Brain pericyte (primary cell): ENCODE measurements around the gene CLASP2.
A peak's percentile ranks its signal among the peaks of the same experiment; 100 is the strongest.
"Not testable (repeated sequence)": the region's sequence is repeated elsewhere in the genome, so short reads cannot be mapped to it uniquely, and the experiment has no call there.

ENCODE experiments used
- DNase-seq: peaks from one replicate; pipeline ENCODE4 v3.0.0-alpha.2; 2012; ENCODE audit warnings: low read depth, low spot score

Gene CLASP2

GRCh38 chr3:33687406-33688010 lies 30.5 kb downstream of the CLASP2 start:
- DNase-seq: no peak

DNA sequence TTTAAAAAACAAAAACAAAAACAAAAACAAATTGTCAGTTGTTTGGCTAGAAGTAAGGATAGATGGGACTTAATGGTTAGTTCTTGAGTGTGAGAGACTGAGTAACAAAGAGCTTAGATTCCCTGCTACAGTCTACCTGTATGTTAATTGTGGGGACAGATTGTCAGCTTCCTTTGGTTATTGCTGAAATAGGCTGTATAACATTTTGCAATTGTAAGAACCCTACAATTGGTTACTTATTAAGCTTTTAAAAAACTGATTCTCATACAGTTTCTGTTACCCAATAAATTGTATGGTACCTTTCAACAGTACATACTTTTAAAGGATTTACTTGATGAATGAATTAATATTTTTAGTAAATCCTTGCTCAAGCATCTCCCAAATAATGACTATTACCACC lies 35.3 kb downstream of the CLASP2 start:
- DNase-seq: no peak

GRCh38 chr3:33681667-33682066 lies 36.4 kb downstream of the CLASP2 start:
- DNase-seq: no peak

- DNase-seq: no peak
These were observed 40.0 kb downstream of the CLASP2 start for GRCh38 chr3:33678073-33678472.

- DNase-seq: not testable (repeated sequence)
These were observed 44.6 kb downstream of the CLASP2 start for GRCh38 chr3:33673436-33673835.

GRCh38 chr3:33668618-33669017 lies 49.4 kb downstream of the CLASP2 start:
- DNase-seq: no peak

DNA sequence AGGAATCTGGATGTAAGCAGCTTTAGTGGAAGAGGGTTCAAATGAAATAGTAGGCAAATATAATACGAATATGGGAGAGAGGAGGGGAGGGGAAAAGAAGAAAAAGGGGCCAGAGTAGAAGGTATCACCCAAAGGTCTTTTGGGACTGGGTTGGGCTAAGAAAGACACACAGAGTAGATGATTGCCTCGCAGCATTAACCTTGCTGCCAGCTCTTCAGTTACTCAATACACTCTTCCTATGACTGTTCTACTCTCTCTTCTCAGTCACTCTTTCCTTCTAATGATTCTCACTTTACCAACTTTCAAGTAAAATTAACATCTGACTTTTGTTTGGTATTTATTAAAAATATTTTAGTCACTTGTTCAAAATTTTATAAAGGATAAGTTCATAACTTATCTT lies 52.8 kb downstream of the CLASP2 start:
- DNase-seq: no peak

DNA sequence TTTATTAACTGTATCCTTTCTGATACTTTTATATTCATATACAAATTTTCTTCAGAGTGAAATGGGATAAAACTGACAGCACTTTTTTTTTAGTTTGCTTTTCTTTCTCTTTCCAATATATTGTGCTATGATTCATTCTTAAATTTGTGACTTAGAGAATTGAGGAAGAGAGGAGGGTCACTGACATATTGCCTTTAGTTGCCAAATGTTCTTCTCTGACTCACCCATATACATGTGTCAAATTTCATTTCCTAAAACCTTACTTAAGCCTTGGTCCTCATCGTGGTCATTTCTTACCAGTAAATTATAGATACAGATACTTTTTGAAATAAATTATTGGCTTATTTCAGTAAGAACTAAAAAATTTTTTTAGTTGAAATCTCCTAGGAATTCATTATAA lies 53.9 kb downstream of the CLASP2 start:
- peak; percentile 36 for DNase-seq

DNA sequence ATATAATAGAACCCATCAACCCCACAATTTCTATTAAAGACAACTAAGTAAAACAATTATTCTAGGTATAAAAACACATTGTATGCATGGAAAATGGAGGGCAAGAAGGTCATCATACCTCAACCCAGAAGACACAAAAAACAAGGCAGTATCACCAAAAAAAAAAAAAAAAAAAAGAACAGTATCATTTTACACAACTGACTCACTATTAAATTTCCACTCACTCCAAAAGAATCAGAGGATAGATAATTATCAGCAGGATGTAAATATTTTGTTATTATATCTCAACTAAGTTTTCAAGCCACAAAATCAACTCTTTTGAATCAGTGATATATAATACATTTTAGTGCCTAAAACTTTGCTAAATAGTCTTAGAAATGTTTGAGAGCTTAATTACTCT lies 55.0 kb downstream of the CLASP2 start:
- DNase-seq: no peak

GRCh38 chr3:33659856-33660434 lies 58.1 kb downstream of the CLASP2 start:
- no peak for DNase-seq

GRCh38 chr3:33658991-33659848 lies 58.8 kb downstream of the CLASP2 start:
- DNase-seq: peak; percentile 57

- peak; percentile 34 for DNase-seq
These were observed 59.4 kb downstream of the CLASP2 start for GRCh38 chr3:33658621-33658990.

DNA sequence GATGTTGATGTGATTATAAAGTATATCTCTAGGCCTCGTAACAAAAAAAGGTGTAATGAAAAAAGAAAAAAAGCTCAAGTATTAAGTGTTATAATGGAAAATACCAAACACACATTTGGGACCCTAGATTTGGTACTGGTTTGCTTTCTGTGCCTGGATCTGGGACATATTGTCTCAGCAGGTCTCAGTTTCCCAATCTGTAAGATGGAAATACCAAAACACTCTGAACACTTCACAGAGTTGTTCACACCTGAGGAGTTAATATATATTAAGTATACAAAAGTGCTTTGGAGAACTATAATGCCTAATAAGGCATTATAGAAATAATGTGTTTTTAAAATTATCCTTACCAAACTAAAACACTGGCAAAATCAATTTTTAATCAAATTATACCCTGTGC lies 60.0 kb downstream of the CLASP2 start:
- no peak for DNase-seq

- no peak for DNase-seq
These were observed 65.3 kb downstream of the CLASP2 start for GRCh38 chr3:33652736-33653135.

DNA sequence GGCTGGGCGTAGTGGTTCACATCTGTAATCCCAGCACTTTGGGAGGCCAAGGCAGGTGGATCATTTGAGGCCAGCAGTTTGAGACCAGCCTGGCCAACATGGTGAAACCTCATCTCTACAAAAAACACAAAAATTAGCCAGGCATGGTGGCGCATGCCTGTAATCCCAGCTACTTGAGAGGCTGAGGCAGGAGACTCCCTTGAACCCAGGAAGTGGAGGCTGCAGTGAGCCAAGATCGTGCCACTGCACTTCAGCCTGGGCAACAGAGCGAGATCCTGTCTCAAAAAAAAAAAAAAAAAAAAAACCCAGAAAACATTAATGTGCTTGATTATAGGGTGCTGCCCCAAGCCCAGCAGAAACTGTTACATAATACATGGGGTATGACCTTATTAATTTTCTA lies 67.0 kb downstream of the CLASP2 start:
- DNase-seq: not testable (repeated sequence)

GRCh38 chr3:33650495-33650894 lies 67.6 kb downstream of the CLASP2 start:
- DNase-seq: no peak

- no peak for DNase-seq
These were observed 69.3 kb downstream of the CLASP2 start for GRCh38 chr3:33648793-33649192.

GRCh38 chr3:33646406-33646805 lies 71.6 kb downstream of the CLASP2 start:
- no peak for DNase-seq

DNA sequence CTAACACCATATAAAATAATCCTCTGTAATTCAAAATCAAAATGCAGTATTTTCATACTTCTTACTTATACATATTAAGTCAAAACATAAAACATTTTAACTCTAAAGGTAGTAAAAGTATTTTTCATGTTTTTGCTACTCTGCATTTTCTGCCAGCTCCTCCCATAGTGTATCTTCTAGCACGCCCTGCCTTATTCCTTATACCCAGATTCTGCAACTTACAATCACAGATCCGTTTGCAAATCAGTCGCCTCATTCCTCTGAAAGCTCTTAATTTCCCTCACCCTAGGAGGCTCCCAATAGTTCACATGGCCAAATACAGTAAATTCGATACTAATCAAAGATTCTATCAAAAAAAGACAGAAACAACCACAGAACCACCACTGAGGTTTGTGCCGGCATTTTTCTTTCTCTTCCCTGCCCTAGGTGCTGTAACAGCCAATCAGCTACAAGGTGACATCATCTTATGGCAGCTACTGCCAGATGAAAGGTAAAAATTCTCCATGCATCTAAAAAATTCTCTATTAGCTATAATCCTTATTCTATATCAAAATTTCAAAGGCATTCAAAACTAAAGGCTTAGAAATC lies 72.9 kb downstream of the CLASP2 start:
- no peak for DNase-seq

DNA sequence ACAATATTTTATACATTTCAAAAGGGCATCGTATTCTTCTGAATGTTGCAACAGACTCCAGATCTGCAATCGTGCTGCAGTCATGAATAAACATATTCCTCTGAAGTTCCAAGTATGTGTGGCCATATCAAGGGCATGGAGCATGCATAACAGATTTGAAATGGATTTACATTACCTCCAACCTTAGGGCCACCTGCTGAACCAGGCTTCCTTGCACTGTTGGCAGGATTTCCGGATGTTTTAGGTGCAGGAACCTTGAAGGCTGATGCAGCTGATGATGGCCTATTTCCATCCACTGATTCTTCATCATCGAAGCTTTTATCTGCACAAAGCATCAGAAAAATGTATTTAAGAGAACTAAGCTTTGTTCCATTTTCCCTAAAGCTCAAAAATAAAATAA lies 73.5 kb downstream of the CLASP2 start:
- no peak for DNase-seq

DNA sequence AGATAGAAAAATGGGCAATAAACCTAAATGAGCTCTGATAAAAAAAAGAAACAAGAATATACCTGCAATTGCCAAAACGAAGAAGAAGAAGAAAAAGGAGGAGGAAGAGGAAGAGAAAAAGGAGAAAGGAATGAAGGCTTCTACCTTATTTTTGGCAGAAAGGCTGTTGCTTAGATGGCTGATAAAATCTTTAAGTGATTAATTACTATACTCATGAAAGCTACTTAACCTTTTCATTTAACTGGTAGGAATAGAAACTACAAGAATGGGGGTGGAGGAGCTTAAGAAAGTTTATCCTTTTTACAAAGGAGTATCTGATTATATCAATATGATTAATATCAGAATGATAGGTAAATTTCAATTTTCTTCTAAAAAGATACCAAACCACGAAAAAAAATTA lies 75.2 kb downstream of the CLASP2 start:
- no peak for DNase-seq

DNA sequence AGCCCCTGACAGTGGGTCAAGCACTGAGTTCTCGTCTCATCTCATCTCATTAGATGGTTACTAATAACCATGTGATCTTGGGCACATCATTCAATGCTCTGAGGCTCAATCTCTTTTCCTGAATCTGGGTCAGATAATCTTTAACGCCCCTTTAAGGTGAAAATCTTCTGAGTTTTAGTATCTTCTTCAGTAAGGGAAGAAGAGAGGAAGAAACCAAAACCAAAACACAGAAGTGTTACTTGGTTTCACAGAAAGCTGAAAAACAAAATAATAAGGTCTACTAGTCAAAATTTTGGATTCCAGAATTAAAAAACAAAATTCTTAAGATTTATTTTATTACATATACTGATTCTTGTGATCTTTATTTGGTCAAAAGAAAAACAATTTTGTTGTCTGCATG lies 78.2 kb downstream of the CLASP2 start:
- no peak for DNase-seq

DNA sequence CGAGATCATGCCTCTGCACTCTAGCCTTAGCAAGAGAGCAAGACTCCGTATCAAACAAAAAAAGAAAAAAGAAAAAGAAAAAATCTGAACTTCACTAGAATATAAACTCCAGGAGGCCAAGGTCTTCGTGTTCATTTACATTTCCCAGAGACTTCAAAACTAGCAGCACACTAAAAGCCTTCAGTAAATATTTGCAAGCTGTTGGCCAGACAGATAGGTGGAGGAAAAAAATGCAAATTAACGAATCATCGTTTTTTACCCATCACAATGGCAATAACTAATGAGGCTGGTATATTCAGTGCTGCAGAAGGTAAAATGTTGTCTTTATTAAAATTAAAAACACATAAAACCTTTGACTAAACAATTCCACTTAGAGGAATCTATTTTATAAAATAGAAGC lies 80.6 kb downstream of the CLASP2 start:
- DNase-seq: no peak
